ENCODE results near the gene TASOR2.
A peak's percentile ranks its signal among the peaks of the same experiment; 100 is the strongest.

Gene TASOR2

GRCh38 chr10:5684318-5684970 is at the start of gene TASOR2:
Gene TASOR2 (plus strand): TSS chr10:5684838. CDS start chr10:5720643, 35,805 bp downstream.
- Histone ChIP-seq H3K9me3 (ENCODE audit: control insufficient read depth in 2 of 2, low read length in 2 of 2) (no peaks in the 10 kb centered on the region), H3K4me3 (ENCODE audit: low read length in 2 of 2) (peak within 1 kb of the TSS; percentile 82 to 89), H3K9ac (ENCODE audit: low read length in 2 of 2) (peak within 1 kb of the TSS; percentile 60 to 74), H3K27ac (ENCODE audit: low read length) (peak within 1 kb of the TSS; percentile 62), H3K27me3 (ENCODE audit: control insufficient read depth in 1 of 2, insufficient read depth in 2 of 2, low read length in 2 of 2) (no peaks in the 10 kb centered on the region), H3K36me3 (ENCODE audit: control insufficient read depth in 2 of 2, insufficient read depth in 2 of 2, low read length in 2 of 2) (peaks cover 0 to 2% of the 10 kb centered on the region in 2 donors), H3K4me1 (ENCODE audit: control insufficient read depth, insufficient read depth, low read length) (peaks cover 3% of the 10 kb centered on the region)

- Histone ChIP-seq H3K9ac (ENCODE audit: low read length in 2 of 2) (no peak overlapping the region), H3K9me3 (ENCODE audit: control insufficient read depth in 2 of 2, low read length in 2 of 2) (no peaks in the 10 kb centered on the region), H3K4me3 (ENCODE audit: low read length in 2 of 2) (no peak overlapping the region), H3K4me1 (ENCODE audit: control insufficient read depth, insufficient read depth, low read length) (peaks cover 9% of the 10 kb centered on the region), H3K27ac (ENCODE audit: low read length) (no peak overlapping the region), H3K36me3 (ENCODE audit: control insufficient read depth in 2 of 2, insufficient read depth in 2 of 2, low read length in 2 of 2) (peaks cover 14 to 16% of the 10 kb centered on the region in 2 donors), H3K27me3 (ENCODE audit: control insufficient read depth in 1 of 2, insufficient read depth in 2 of 2, low read length in 2 of 2) (no peaks in the 10 kb centered on the region)
Measured at GRCh38 chr10:5634918-5635317, 49.7 kb upstream of the TASOR2 start.

- H3K4me3 ChIP-seq (ENCODE audit: low read length in 2 of 2): no peak overlapping the region
- no peaks in the 10 kb centered on the region for H3K27me3 ChIP-seq (ENCODE audit: control insufficient read depth in 1 of 2, insufficient read depth in 2 of 2, low read length in 2 of 2)
- peaks cover 32 to 36% of the 10 kb centered on the region in 2 donors for H3K36me3 ChIP-seq (ENCODE audit: control insufficient read depth in 2 of 2, insufficient read depth in 2 of 2, low read length in 2 of 2)
- H3K4me1 ChIP-seq (ENCODE audit: control insufficient read depth, insufficient read depth, low read length): no peaks in the 10 kb centered on the region
- H3K27ac ChIP-seq (ENCODE audit: low read length): no peak overlapping the region
- H3K9me3 ChIP-seq (ENCODE audit: control insufficient read depth in 2 of 2, low read length in 2 of 2): no peaks in the 10 kb centered on the region
- H3K9ac ChIP-seq (ENCODE audit: low read length in 2 of 2): no peak overlapping the region
Measured at GRCh38 chr10:5638494-5638893, 46.1 kb upstream of the TASOR2 start.

- no peaks in the 10 kb centered on the region for H3K27me3 ChIP-seq (ENCODE audit: control insufficient read depth in 1 of 2, insufficient read depth in 2 of 2, low read length in 2 of 2)
- H3K9me3 ChIP-seq (ENCODE audit: control insufficient read depth in 2 of 2, low read length in 2 of 2): no peaks in the 10 kb centered on the region
- no peak overlapping the region for H3K27ac ChIP-seq (ENCODE audit: low read length)
- peaks cover 3% of the 10 kb centered on the region for H3K4me1 ChIP-seq (ENCODE audit: control insufficient read depth, insufficient read depth, low read length)
- peaks cover 36 to 38% of the 10 kb centered on the region in 2 donors for H3K36me3 ChIP-seq (ENCODE audit: control insufficient read depth in 2 of 2, insufficient read depth in 2 of 2, low read length in 2 of 2)
- no peak overlapping the region for H3K4me3 ChIP-seq (ENCODE audit: low read length in 2 of 2)
- no peak overlapping the region for H3K9ac ChIP-seq (ENCODE audit: low read length in 2 of 2)
Measured at GRCh38 chr10:5639066-5639465, 45.6 kb upstream of the TASOR2 start.

- Histone ChIP-seq H3K36me3 (ENCODE audit: control insufficient read depth in 2 of 2, insufficient read depth in 2 of 2, low read length in 2 of 2) (peaks cover 38 to 43% of the 10 kb centered on the region in 2 donors), H3K9ac (ENCODE audit: low read length in 2 of 2) (no peak overlapping the region), H3K4me3 (ENCODE audit: low read length in 2 of 2) (no peak overlapping the region), H3K27me3 (ENCODE audit: control insufficient read depth in 1 of 2, insufficient read depth in 2 of 2, low read length in 2 of 2) (no peaks in the 10 kb centered on the region), H3K9me3 (ENCODE audit: control insufficient read depth in 2 of 2, low read length in 2 of 2) (no peaks in the 10 kb centered on the region), H3K4me1 (ENCODE audit: control insufficient read depth, insufficient read depth, low read length) (peaks cover 8% of the 10 kb centered on the region), H3K27ac (ENCODE audit: low read length) (no peak overlapping the region)
Measured at GRCh38 chr10:5640036-5640435, 44.6 kb upstream of the TASOR2 start.

GRCh38 chr10:5640501-5640900 is 44.1 kb upstream of the TASOR2 start:
- Histone ChIP-seq H3K9ac (ENCODE audit: low read length in 2 of 2) (no peak overlapping the region), H3K9me3 (ENCODE audit: control insufficient read depth in 2 of 2, low read length in 2 of 2) (no peaks in the 10 kb centered on the region), H3K27ac (ENCODE audit: low read length) (no peak overlapping the region), H3K4me1 (ENCODE audit: control insufficient read depth, insufficient read depth, low read length) (peaks cover 9% of the 10 kb centered on the region), H3K36me3 (ENCODE audit: control insufficient read depth in 2 of 2, insufficient read depth in 2 of 2, low read length in 2 of 2) (peaks cover 38 to 43% of the 10 kb centered on the region in 2 donors), H3K27me3 (ENCODE audit: control insufficient read depth in 1 of 2, insufficient read depth in 2 of 2, low read length in 2 of 2) (no peaks in the 10 kb centered on the region), H3K4me3 (ENCODE audit: low read length in 2 of 2) (no peak overlapping the region)

GRCh38 chr10:5641501-5641900 is 43.1 kb upstream of the TASOR2 start:
- peaks cover 40 to 43% of the 10 kb centered on the region in 2 donors for H3K36me3 ChIP-seq (ENCODE audit: control insufficient read depth in 2 of 2, insufficient read depth in 2 of 2, low read length in 2 of 2)
- no peak overlapping the region for H3K27ac ChIP-seq (ENCODE audit: low read length)
- no peaks in the 10 kb centered on the region for H3K9me3 ChIP-seq (ENCODE audit: control insufficient read depth in 2 of 2, low read length in 2 of 2)
- no peaks in the 10 kb centered on the region for H3K27me3 ChIP-seq (ENCODE audit: control insufficient read depth in 1 of 2, insufficient read depth in 2 of 2, low read length in 2 of 2)
- H3K4me1 ChIP-seq (ENCODE audit: control insufficient read depth, insufficient read depth, low read length): peaks cover 13% of the 10 kb centered on the region
- no peak overlapping the region for H3K4me3 ChIP-seq (ENCODE audit: low read length in 2 of 2)
- H3K9ac ChIP-seq (ENCODE audit: low read length in 2 of 2): no peak overlapping the region

- Histone ChIP-seq H3K4me3 (ENCODE audit: low read length in 2 of 2) (no peak overlapping the region), H3K9me3 (ENCODE audit: control insufficient read depth in 2 of 2, low read length in 2 of 2) (no peaks in the 10 kb centered on the region), H3K27ac (ENCODE audit: low read length) (peak overlapping the region; percentile 41), H3K36me3 (ENCODE audit: control insufficient read depth in 2 of 2, insufficient read depth in 2 of 2, low read length in 2 of 2) (peaks cover 43 to 48% of the 10 kb centered on the region in 2 donors), H3K4me1 (ENCODE audit: control insufficient read depth, insufficient read depth, low read length) (peaks cover 14% of the 10 kb centered on the region), H3K9ac (ENCODE audit: low read length in 2 of 2) (no peak overlapping the region), H3K27me3 (ENCODE audit: control insufficient read depth in 1 of 2, insufficient read depth in 2 of 2, low read length in 2 of 2) (no peaks in the 10 kb centered on the region)
Measured at GRCh38 chr10:5643346-5644067, 41.1 kb upstream of the TASOR2 start.

- Histone ChIP-seq H3K36me3 (ENCODE audit: control insufficient read depth in 2 of 2, insufficient read depth in 2 of 2, low read length in 2 of 2) (peaks cover 34 to 41% of the 10 kb centered on the region in 2 donors), H3K4me1 (ENCODE audit: control insufficient read depth, insufficient read depth, low read length) (peaks cover 14% of the 10 kb centered on the region), H3K27me3 (ENCODE audit: control insufficient read depth in 1 of 2, insufficient read depth in 2 of 2, low read length in 2 of 2) (no peaks in the 10 kb centered on the region), H3K27ac (ENCODE audit: low read length) (no peak overlapping the region), H3K9me3 (ENCODE audit: control insufficient read depth in 2 of 2, low read length in 2 of 2) (no peaks in the 10 kb centered on the region), H3K4me3 (ENCODE audit: low read length in 2 of 2) (no peak overlapping the region), H3K9ac (ENCODE audit: low read length in 2 of 2) (no peak overlapping the region)
Measured at GRCh38 chr10:5644930-5645329, 39.7 kb upstream of the TASOR2 start.

GRCh38 chr10:5645375-5645774 is 39.3 kb upstream of the TASOR2 start:
- Histone ChIP-seq H3K27me3 (ENCODE audit: control insufficient read depth in 1 of 2, insufficient read depth in 2 of 2, low read length in 2 of 2) (no peaks in the 10 kb centered on the region), H3K9ac (ENCODE audit: low read length in 2 of 2) (no peak overlapping the region), H3K9me3 (ENCODE audit: control insufficient read depth in 2 of 2, low read length in 2 of 2) (no peaks in the 10 kb centered on the region), H3K36me3 (ENCODE audit: control insufficient read depth in 2 of 2, insufficient read depth in 2 of 2, low read length in 2 of 2) (peaks cover 29 to 40% of the 10 kb centered on the region in 2 donors), H3K27ac (ENCODE audit: low read length) (peak overlapping the region; percentile 46), H3K4me3 (ENCODE audit: low read length in 2 of 2) (no peak overlapping the region), H3K4me1 (ENCODE audit: control insufficient read depth, insufficient read depth, low read length) (peaks cover 14% of the 10 kb centered on the region)
